Liver (tissue), 3 donors: Measurements from ENCODE around the gene TMEM114.
"Not testable (repeated sequence)": the region's sequence is repeated elsewhere in the genome, so short reads cannot be mapped to it uniquely, and the experiment has no call there.

Experiments used
- CTCF ChIP-seq: fragments of 150-350 bp; IDR thresholded peaks from 2 replicates; pipeline ENCODE4 v1.5.1; 2017; ENCODE audit warnings: improper control_type of control experiment, low read depth, low read length; ENCODE audit not compliant: missing input control
- RXRA ChIP-seq, 2 donors: IDR thresholded peaks; 2 replicates each; pipeline ENCODE4 v1.6.1; 2017 to 2018; ENCODE audit warnings: antibody characterized with exemption in 2 of 2, mild to moderate bottlenecking in 1 of 2
- donor health status: healthy.
- donor health status: healthy.

GRCh38 chr16:8563944-8564540, 26.3 kb downstream of the TMEM114 start:
- TF ChIP-seq CTCF; RXRA (IDR thresholded peaks at IDR 0.05): not testable (repeated sequence)
